K562 (cell line): ENCODE results near the gene INSM1.

Experiments used
- CBX5 ChIP-seq: IDR thresholded peaks from 2 replicates; pipeline ENCODE4 v1.6.1; 2014; ENCODE audit warnings: low read depth, borderline replicate concordance
- MAFK ChIP-seq: IDR thresholded peaks from 2 replicates; pipeline ENCODE4 v1.6.1; 2011; ENCODE audit warnings: low read length, improper control_type of control experiment

- TF ChIP-seq MAFK (no peak), CBX5 (no peak)
Measured at GRCh38 chr20:20370094-20370575, 2.2 kb downstream of the INSM1 start.
